BJ (cell line): ENCODE data around the gene GLP2R. TPM values are rescaled to one million over a fixed set of nuclear protein-coding genes. Genes with fewer than 3 reads are reported as not detected.

Experiments used
- CTCF ChIA-PET: fragments of 350-600 bp; formaldehyde crosslinking; extraction: SDS; loops from one replicate; lab custom pipeline; 2021; ENCODE audit warnings: antibody characterized with exemption, inconsistent platforms; lab: Yijun Ruan, JAX
- POLR2A ChIA-PET: fragments of 300-600 bp; sonication (Branson Sonifier 250); formaldehyde crosslinking; extraction: SDS; loops from one replicate; lab custom pipeline; 2021; ENCODE audit warnings: antibody characterized with exemption; lab: Charles Lee
- DNase-seq: peaks from one replicate; pipeline ENCODE4 v3.0.0-alpha.2; 2011; ENCODE audit warnings: low read depth
- H3K27me3 ChIP-seq: 2 replicates; pipeline ENCODE4 v1.6.0; 2011; ENCODE audit warnings: low read length; ENCODE audit not compliant: control insufficient read depth, insufficient read depth
- H3K36me3 ChIP-seq: 2 replicates; pipeline ENCODE4 v1.5.1; 2011; ENCODE audit warnings: low read length; ENCODE audit not compliant: control insufficient read depth, insufficient read depth
- H3K4me3 ChIP-seq: 2 replicates; pipeline ENCODE4 v1.5.1; 2011; ENCODE audit warnings: low read depth, mild to moderate bottlenecking, control low read depth, low read length
- CTCF ChIP-seq: IDR thresholded peaks from 2 replicates; pipeline ENCODE4 v1.5.1; 2011; ENCODE audit warnings: low read depth, mild to moderate bottlenecking, control low read depth, inconsistent platforms, low read length, moderate library complexity; ENCODE audit not compliant: insufficient read depth
- polyA plus RNA-seq: library from polyadenylated mRNA; depleted of rRNA; stranded (reverse); fragments of >200 nt; gene quantifications from 2 replicates; pipeline ENCODE4 v1.2.3, GENCODE V29; 2011

The GLP2R gene
- polyA plus RNA-seq, 1 experiment, result 0.05 TPM

DNA sequence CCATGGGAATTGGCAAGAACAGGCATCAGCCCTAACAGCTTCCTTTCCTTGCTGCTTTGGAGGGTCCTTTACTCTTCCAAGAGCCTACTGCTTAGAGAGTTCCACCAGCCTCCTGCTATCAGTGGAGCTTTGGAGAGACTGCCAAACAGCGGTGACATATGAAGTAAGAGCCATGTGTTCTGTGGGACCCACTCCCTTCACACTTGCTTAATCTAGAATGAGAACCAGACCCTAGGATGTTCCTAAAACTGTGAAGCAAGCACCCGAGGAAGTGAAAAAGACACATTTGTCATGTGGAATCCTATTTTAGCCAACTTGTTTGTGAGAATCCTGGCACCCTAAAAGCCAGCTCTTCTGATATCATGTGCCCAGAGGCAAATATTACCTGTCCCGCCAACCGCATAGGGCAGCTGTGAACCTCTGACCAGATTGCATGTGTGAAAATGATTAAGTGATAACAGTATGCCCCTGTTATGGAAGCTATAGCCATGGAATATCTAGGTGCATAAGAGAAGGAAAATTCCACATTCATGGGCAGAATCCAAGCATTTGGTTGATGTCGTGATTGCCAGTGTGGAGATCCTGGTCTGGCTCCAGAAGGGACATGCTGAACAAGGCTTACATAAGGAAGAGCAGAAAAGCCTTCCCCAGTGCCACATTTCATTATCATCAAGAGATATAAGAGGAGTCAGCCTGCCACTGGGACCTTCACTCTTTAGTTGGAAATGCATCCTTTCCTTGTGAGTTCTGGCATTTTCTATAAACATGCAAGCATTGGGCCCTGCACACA, 60.6 kb downstream of the GLP2R start:
- TF ChIP-seq CTCF, result no peak
- CTCF ChIA-PET, result no interaction called here
- no peak overlapping the region for H3K4me3 ChIP-seq
- POLR2A ChIA-PET, result no interaction called here
- no peak for DNase-seq
- H3K27me3 ChIP-seq, result peaks cover 2% of the 10 kb centered on the region; the same call in 1 of the 2 replicates
- H3K36me3 ChIP-seq, result no peaks in the 10 kb centered on the region

DNA sequence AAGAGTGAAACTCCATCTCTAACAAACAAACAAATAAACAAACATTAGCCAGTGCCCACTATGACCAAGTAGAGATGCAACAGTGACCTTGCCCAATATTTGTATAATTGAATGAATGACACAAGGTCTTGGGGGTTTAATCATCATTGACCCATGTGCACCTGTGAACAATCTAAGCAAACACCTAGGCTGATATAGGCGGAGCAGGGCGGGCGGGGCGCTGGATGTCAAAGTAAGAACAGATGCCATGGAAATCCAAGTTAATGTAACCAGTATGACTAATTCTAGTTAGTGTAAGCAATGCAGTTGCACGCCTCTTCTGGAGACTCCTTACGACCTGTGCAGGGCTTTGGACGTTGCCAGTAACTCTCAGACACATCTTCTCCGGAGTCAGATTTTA, 61.8 kb downstream of the GLP2R start:
- ChIA-PET CTCF (no interaction called here), POLR2A (no interaction called here)
- peaks cover 2% of the 10 kb centered on the region; the same call in 1 of the 2 replicates for H3K27me3 ChIP-seq
- no peaks in the 10 kb centered on the region for H3K36me3 ChIP-seq
- DNase-seq, result no peak
- no peak for TF ChIP-seq CTCF
- H3K4me3 ChIP-seq, result no peak overlapping the region

DNA sequence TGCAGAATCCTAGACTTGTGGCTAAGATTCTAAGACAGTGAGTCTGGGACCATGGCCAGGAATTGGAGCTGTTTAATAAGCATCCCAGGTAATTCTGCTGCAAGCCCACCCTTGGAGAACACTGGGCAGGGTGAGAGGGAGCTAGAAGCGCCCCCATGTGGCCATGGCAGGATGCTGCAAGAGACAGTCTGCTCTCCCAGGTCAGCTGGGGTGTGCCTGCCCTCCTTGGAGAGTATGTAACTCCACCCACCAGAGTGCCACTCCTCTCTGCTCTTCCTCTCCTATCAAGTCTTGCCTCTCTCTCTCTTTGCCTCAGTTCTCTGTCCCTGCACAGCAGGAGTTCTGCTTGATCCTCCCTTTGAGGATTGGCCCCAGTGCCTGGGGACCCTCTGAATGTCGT, 64.4 kb downstream of the GLP2R start:
- Histone ChIP-seq H3K36me3 (no peaks in the 10 kb centered on the region), H3K4me3 (no peak overlapping the region), H3K27me3 (peaks cover 2% of the 10 kb centered on the region; the same call in 1 of the 2 replicates)
- peak; percentile 56 for TF ChIP-seq CTCF
- POLR2A ChIA-PET, result no interaction called here
- no peak for DNase-seq
- CTCF ChIA-PET, result interaction anchor here (1.1 to 2.5 kb wide), 7 partner anchors 10 to 162 kb away, joined by 3 to 19 read pairs (median 3); no protein-coding TSS in a partner anchor

DNA sequence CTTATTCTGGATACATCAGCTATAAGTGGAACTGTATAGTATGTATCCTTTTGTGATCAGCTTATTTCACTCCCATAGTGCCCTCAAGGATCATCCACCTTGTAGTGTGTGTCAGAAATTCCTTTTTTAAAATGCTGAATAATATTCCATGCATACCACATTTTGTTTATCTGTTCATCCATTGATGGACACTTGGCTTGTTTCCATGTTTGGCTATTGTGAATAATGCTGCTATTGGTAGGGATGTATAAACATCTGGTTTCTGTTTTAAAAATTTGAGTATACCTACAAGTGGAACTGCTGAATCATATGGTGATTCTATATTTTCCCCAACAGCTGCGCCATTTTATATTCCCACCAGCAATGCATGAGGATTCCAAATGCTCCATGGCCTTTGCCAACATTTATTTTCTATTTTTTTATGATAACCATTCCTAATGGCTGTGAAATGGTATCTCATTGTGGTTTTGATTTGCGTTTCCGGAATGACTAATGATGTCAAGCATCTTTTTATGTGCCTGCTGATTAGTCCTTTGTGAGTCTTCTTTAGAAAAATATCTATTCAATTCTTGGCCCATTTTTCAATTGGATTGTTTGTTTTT, 67.8 kb downstream of the GLP2R start:
- POLR2A ChIA-PET, result no interaction called here
- no peaks in the 10 kb centered on the region for H3K36me3 ChIP-seq
- H3K27me3 ChIP-seq, result no peaks in the 10 kb centered on the region; the same call in none of the 2 replicates
- CTCF ChIA-PET, result interaction anchor here (0.6 kb wide), 1 partner anchor 94 kb away, joined by 5 read pairs; no protein-coding TSS in a partner anchor
- no peak overlapping the region for H3K4me3 ChIP-seq
- TF ChIP-seq CTCF, result no peak
- DNase-seq, result no peak

GRCh38 chr17:9894231-9894630, 68.5 kb downstream of the GLP2R start:
- ChIA-PET CTCF (interaction anchor here (0.6 kb wide), 1 partner anchor 95 kb away, joined by 5 read pairs; no protein-coding TSS in a partner anchor), POLR2A (no interaction called here)
- Histone ChIP-seq H3K36me3 (no peaks in the 10 kb centered on the region), H3K27me3 (no peaks in the 10 kb centered on the region; the same call in none of the 2 replicates), H3K4me3 (no peak overlapping the region)
- DNase-seq, result no peak
- TF ChIP-seq CTCF, result no peak
